Measurements from ENCODE around the gene DNAAF8. TPM values are rescaled to one million over a fixed set of nuclear protein-coding genes. Genes with fewer than 3 reads are reported as not detected.
A peak's percentile ranks its signal among the peaks of the same experiment; 100 is the strongest.

The DNAAF8 gene
- total RNA-seq = under 1 TPM; 0.11 to 0.16 TPM

GRCh38 chr16:4734063-4734729, at the start of gene DNAAF8, which contains the start of gene ANKS3:
Gene DNAAF8 (plus strand): TSS chr16:4734537. CDS start chr16:4736515, 1,978 bp downstream.
Gene ANKS3 (minus strand): TSS chr16:4734271. CDS start chr16:4730149, 4,122 bp downstream.
- H3K9me3 Mint-ChIP-seq (ENCODE audit: low read depth) = no peaks in the 10 kb centered on the region

GRCh38 chr16:4684763-4685162, 49.6 kb upstream of the DNAAF8 start:
- ChIA-PET CTCF (interaction anchor here (1.2 kb wide), 1 partner anchor 11 kb away, joined by 3 read pairs; no protein-coding TSS in a partner anchor), POLR2A (no interaction called here)
- ATAC-seq (no peak), DNase-seq (no peak)
- no peak overlapping the region for H3K4me3 Mint-ChIP-seq
- H3K27me3 Mint-ChIP-seq = no peaks in the 10 kb centered on the region
- peaks cover 4% of the 10 kb centered on the region for H3K4me1 Mint-ChIP-seq
- H3K9me3 Mint-ChIP-seq (ENCODE audit: low read depth) = no peaks in the 10 kb centered on the region
- intact Hi-C loops (cut with DNase I, micrococcal nuclease) = no loop called here
- H3K36me3 Mint-ChIP-seq (ENCODE audit: low read depth) = peaks cover 10% of the 10 kb centered on the region
- H3K27ac Mint-ChIP-seq = no peak overlapping the region

More at GRCh38 chr16:4734063-4734729, at the start of gene DNAAF8, which contains the start of gene ANKS3:
- POLR2A ChIA-PET = interaction anchor here (0.6 to 1.8 kb wide), 10 partner anchors 34 to 318 kb away, joined by 3 to 10 read pairs (median 5); partner anchors contain the start of genes MGRN1, NUDT16L1 and ROGDI
- Mint-ChIP-seq H3K27me3 (no peaks in the 10 kb centered on the region), H3K4me1 (peaks cover 13% of the 10 kb centered on the region), H3K36me3 (ENCODE audit: low read depth) (peaks cover 3% of the 10 kb centered on the region), H3K4me3 (peak within 1 kb of the TSS; percentile 86), H3K27ac (peak within 1 kb of the TSS; percentile 58)
- ATAC-seq (peak; percentile 82), DNase-seq (peak; percentile 88)
- intact Hi-C loops (cut with DNase I, micrococcal nuclease) = loop anchor here (1.0 to 2.0 kb wide), 21 partner anchors 33 to 854 kb away; partner anchors contain the start of genes MGRN1 (in 2 of the 2), NUDT16L1 (in 2 of the 2), ROGDI (in 2 of the 2) and ZNF500 (in 2 of the 2)
- CTCF ChIA-PET = interaction anchor here (0.6 to 1.8 kb wide), 12 partner anchors 9 to 480 kb away, joined by 3 to 7 read pairs (median 4); partner anchors contain the start of genes NUDT16L1 and ROGDI

GRCh38 chr16:4685292-4685691, 49.0 kb upstream of the DNAAF8 start:
- H3K4me3 Mint-ChIP-seq = no peak overlapping the region
- intact Hi-C loops (cut with DNase I, micrococcal nuclease) = no loop called here
- H3K27ac Mint-ChIP-seq = no peak overlapping the region
- no peaks in the 10 kb centered on the region for H3K27me3 Mint-ChIP-seq
- ChIA-PET CTCF (interaction anchor here (0.5 to 1.2 kb wide), 2 partner anchors 11 to 281 kb away, joined by 3 read pairs; no protein-coding TSS in a partner anchor), POLR2A (no interaction called here)
- no peak for DNase-seq
- no peaks in the 10 kb centered on the region for H3K9me3 Mint-ChIP-seq (ENCODE audit: low read depth)
- H3K4me1 Mint-ChIP-seq = peaks cover 4% of the 10 kb centered on the region
- H3K36me3 Mint-ChIP-seq (ENCODE audit: low read depth) = peaks cover 10% of the 10 kb centered on the region
- no peak for ATAC-seq

GRCh38 chr16:4685776-4686496, 48.4 kb upstream of the DNAAF8 start:
- H3K36me3 Mint-ChIP-seq (ENCODE audit: low read depth) = peaks cover 10% of the 10 kb centered on the region
- POLR2A ChIA-PET = no interaction called here
- no peaks in the 10 kb centered on the region for H3K9me3 Mint-ChIP-seq (ENCODE audit: low read depth)
- DNase-seq (no peak), ATAC-seq (no peak)
- intact Hi-C loops (cut with DNase I, micrococcal nuclease) = no loop called here
- no peak overlapping the region for H3K4me3 Mint-ChIP-seq
- CTCF ChIA-PET = interaction anchor here (0.5 kb wide), 1 partner anchor 280 kb away, joined by 3 read pairs; no protein-coding TSS in a partner anchor
- H3K27ac Mint-ChIP-seq = no peak overlapping the region
- peaks cover 4% of the 10 kb centered on the region for H3K4me1 Mint-ChIP-seq
- no peaks in the 10 kb centered on the region for H3K27me3 Mint-ChIP-seq

- intact Hi-C loops (cut with DNase I, micrococcal nuclease) = no loop called here
- no peak overlapping the region for H3K4me3 Mint-ChIP-seq
- H3K4me1 Mint-ChIP-seq = peaks cover 4% of the 10 kb centered on the region
- no peaks in the 10 kb centered on the region for H3K27me3 Mint-ChIP-seq
- no peaks in the 10 kb centered on the region for H3K9me3 Mint-ChIP-seq (ENCODE audit: low read depth)
- POLR2A ChIA-PET = no interaction called here
- CTCF ChIA-PET = no interaction called here
- no peak for DNase-seq
- ATAC-seq = no peak
- H3K27ac Mint-ChIP-seq = no peak overlapping the region
- peaks cover 9% of the 10 kb centered on the region for H3K36me3 Mint-ChIP-seq (ENCODE audit: low read depth)
Observed at GRCh38 chr16:4686497-4687210, 47.7 kb upstream of the DNAAF8 start.

- peaks cover 8% of the 10 kb centered on the region for H3K36me3 Mint-ChIP-seq (ENCODE audit: low read depth)
- no peak overlapping the region for H3K4me3 Mint-ChIP-seq
- no peaks in the 10 kb centered on the region for H3K9me3 Mint-ChIP-seq (ENCODE audit: low read depth)
- no peaks in the 10 kb centered on the region for H3K27me3 Mint-ChIP-seq
- CTCF ChIA-PET = no interaction called here
- DNase-seq = no peak
- intact Hi-C loops (cut with DNase I, micrococcal nuclease) = no loop called here
- no peak overlapping the region for H3K27ac Mint-ChIP-seq
- peaks cover 5% of the 10 kb centered on the region for H3K4me1 Mint-ChIP-seq
- POLR2A ChIA-PET = no interaction called here
- ATAC-seq = no peak
Observed at GRCh38 chr16:4687416-4687815, 46.9 kb upstream of the DNAAF8 start.

- ATAC-seq = no peak
- Mint-ChIP-seq H3K4me1 (peaks cover 7% of the 10 kb centered on the region), H3K4me3 (no peak overlapping the region), H3K9me3 (ENCODE audit: low read depth) (no peaks in the 10 kb centered on the region), H3K36me3 (ENCODE audit: low read depth) (peaks cover 8% of the 10 kb centered on the region), H3K27me3 (no peaks in the 10 kb centered on the region), H3K27ac (no peak overlapping the region)
- ChIA-PET CTCF (no interaction called here), POLR2A (no interaction called here)
- DNase-seq = no peak
- intact Hi-C loops (cut with DNase I, micrococcal nuclease) = no loop called here
Observed at GRCh38 chr16:4687946-4688673, 46.2 kb upstream of the DNAAF8 start.

- no peak for DNase-seq
- Mint-ChIP-seq H3K27me3 (no peaks in the 10 kb centered on the region), H3K9me3 (ENCODE audit: low read depth) (no peaks in the 10 kb centered on the region), H3K4me3 (no peak overlapping the region), H3K36me3 (ENCODE audit: low read depth) (peaks cover 8% of the 10 kb centered on the region), H3K27ac (no peak overlapping the region), H3K4me1 (peaks cover 8% of the 10 kb centered on the region)
- CTCF ChIA-PET = no interaction called here
- intact Hi-C loops (cut with DNase I, micrococcal nuclease) = no loop called here
- no peak for ATAC-seq
- POLR2A ChIA-PET = no interaction called here
Observed at GRCh38 chr16:4688674-4689045, 45.7 kb upstream of the DNAAF8 start.

GRCh38 chr16:4689091-4689671, 45.2 kb upstream of the DNAAF8 start:
- H3K4me1 Mint-ChIP-seq = peaks cover 8% of the 10 kb centered on the region
- H3K27ac Mint-ChIP-seq = no peak overlapping the region
- H3K9me3 Mint-ChIP-seq (ENCODE audit: low read depth) = no peaks in the 10 kb centered on the region
- H3K4me3 Mint-ChIP-seq = no peak overlapping the region
- CTCF ChIA-PET = no interaction called here
- POLR2A ChIA-PET = no interaction called here
- no peaks in the 10 kb centered on the region for H3K27me3 Mint-ChIP-seq
- H3K36me3 Mint-ChIP-seq (ENCODE audit: low read depth) = peaks cover 8% of the 10 kb centered on the region
- DNase-seq (no peak), ATAC-seq (no peak)
- intact Hi-C loops (cut with DNase I, micrococcal nuclease) = no loop called here

- Mint-ChIP-seq H3K27ac (no peak overlapping the region), H3K4me1 (peaks cover 11% of the 10 kb centered on the region), H3K9me3 (ENCODE audit: low read depth) (no peaks in the 10 kb centered on the region), H3K4me3 (no peak overlapping the region), H3K36me3 (ENCODE audit: low read depth) (peaks cover 4% of the 10 kb centered on the region), H3K27me3 (no peaks in the 10 kb centered on the region)
- ChIA-PET POLR2A (no interaction called here), CTCF (no interaction called here)
- DNase-seq (no peak), ATAC-seq (no peak)
- intact Hi-C loops (cut with DNase I, micrococcal nuclease) = loop anchor here in 1 of 2 experiments (5.0 kb wide), 2 partner anchors 263 to 338 kb away; partner anchors contain the start of genes DNAJA3 and PAM16
Observed at GRCh38 chr16:4689864-4690704, 44.3 kb upstream of the DNAAF8 start.
